SK-N-SH treated with all-trans-retinoic acid at 6 μM for 48 hours (cell line): Measurements from ENCODE around the gene DYNLRB1.

Experiments used
- ATAC-seq: fragments of 200-7000 bp; cut with Tn5 transposase; 3 replicates; pipeline ENCODE4 v1.9.1; 2020; ENCODE audit warnings: mild to moderate bottlenecking, moderate library complexity
- ARNTL ChIP-seq: fragments of 450-650 bp; formaldehyde crosslinking; IDR thresholded peaks from 2 replicates; pipeline ENCODE4 v1.5.0; 2020; ENCODE audit warnings: low read depth, mild to moderate bottlenecking, moderate library complexity, borderline replicate concordance
- BACH2 ChIP-seq: fragments of 250-450 bp; sonication (Bioruptor Pico); IDR thresholded peaks from 2 replicates; pipeline ENCODE4 v1.9.0; 2021; ENCODE audit warnings: mild to moderate bottlenecking, borderline replicate concordance
- CSDC2 ChIP-seq: fragments of 250-450 bp; sonication (Bioruptor Pico); IDR thresholded peaks from 2 replicates; pipeline ENCODE4 v1.5.0; 2020; ENCODE audit warnings: mild to moderate bottlenecking, moderate library complexity
- GLIS3 ChIP-seq: fragments of 250-450 bp; sonication (Bioruptor Pico); IDR thresholded peaks from 2 replicates; pipeline ENCODE4 v1.5.0; 2020; ENCODE audit warnings: mild to moderate bottlenecking, moderate library complexity
- ISL1 ChIP-seq: fragments of 250-450 bp; sonication (Bioruptor Pico); IDR thresholded peaks from 2 replicates; pipeline ENCODE4 v2.1.2; 2022; ENCODE audit warnings: mild to moderate bottlenecking, moderate library complexity
- PPARA ChIP-seq: fragments of 250-450 bp; sonication (Bioruptor Pico); IDR thresholded peaks from 2 replicates; pipeline ENCODE4 v1.5.0; 2020; ENCODE audit warnings: mild to moderate bottlenecking, borderline replicate concordance
- RARB ChIP-seq: fragments of 250-450 bp; sonication (Bioruptor Pico); IDR thresholded peaks from 2 replicates; pipeline ENCODE4 v1.8.0; 2021; ENCODE audit warnings: mild to moderate bottlenecking, moderate library complexity
- SNAI2 ChIP-seq: fragments of 250-450 bp; sonication (Bioruptor Pico); IDR thresholded peaks from 2 replicates; pipeline ENCODE4 v1.5.0; 2020; ENCODE audit warnings: mild to moderate bottlenecking, moderate library complexity
- TCF4 ChIP-seq: fragments of 250-450 bp; sonication (Bioruptor Pico); IDR thresholded peaks from 2 replicates; pipeline ENCODE4 v1.8.0; 2021; ENCODE audit warnings: mild to moderate bottlenecking, moderate library complexity, borderline replicate concordance
- TOX ChIP-seq: fragments of 250-450 bp; sonication (Bioruptor Pico); IDR thresholded peaks from 2 replicates; pipeline ENCODE4 v1.8.0; 2021; ENCODE audit warnings: mild to moderate bottlenecking, moderate library complexity, borderline replicate concordance
- ZC3H10 ChIP-seq: fragments of 250-450 bp; sonication (Bioruptor Pico); IDR thresholded peaks from 2 replicates; pipeline ENCODE4 v1.5.1; 2021; ENCODE audit warnings: mild to moderate bottlenecking, moderate library complexity
- ZFP3 ChIP-seq: fragments of 250-450 bp; sonication (Bioruptor Pico); IDR thresholded peaks from 2 replicates; pipeline ENCODE4 v1.5.0; 2020; ENCODE audit warnings: mild to moderate bottlenecking, moderate library complexity
- ZNF565 ChIP-seq: fragments of 450-650 bp; formaldehyde crosslinking; conservative IDR thresholded peaks from 2 replicates; pipeline ENCODE4 v1.5.0; 2020; ENCODE audit warnings: low read depth, mild to moderate bottlenecking, moderate library complexity
- ZNF70 ChIP-seq: fragments of 450-650 bp; formaldehyde crosslinking; IDR thresholded peaks from 2 replicates; pipeline ENCODE4 v1.5.0; 2020; ENCODE audit warnings: mild to moderate bottlenecking, moderate library complexity
- ZNF8 ChIP-seq: fragments of 450-650 bp; formaldehyde crosslinking; IDR thresholded peaks from 2 replicates; pipeline ENCODE4 v1.5.0; 2020; ENCODE audit warnings: mild to moderate bottlenecking, moderate library complexity
- TF ChIP-seq, protein P1 (sequence below): fragments of 250-450 bp; sonication (Bioruptor Pico); IDR thresholded peaks from 2 replicates; pipeline ENCODE4 v1.8.0; 2021; ENCODE audit warnings: low read depth, mild to moderate bottlenecking, moderate library complexity, borderline replicate concordance
- TF ChIP-seq, protein P2 (sequence below): fragments of 250-450 bp; sonication (Bioruptor Pico); IDR thresholded peaks from 2 replicates; pipeline ENCODE4 v1.5.1; 2020; ENCODE audit warnings: low read depth, mild to moderate bottlenecking, moderate library complexity
- TF ChIP-seq, protein P3 (sequence below): fragments of 250-450 bp; sonication (Bioruptor Pico); IDR thresholded peaks from 2 replicates; pipeline ENCODE4 v1.5.1; 2021; ENCODE audit warnings: mild to moderate bottlenecking, moderate library complexity
- TF ChIP-seq, protein P4 (sequence below): fragments of 250-450 bp; sonication (Bioruptor Pico); IDR thresholded peaks from 2 replicates; pipeline ENCODE4 v1.8.0; 2020; ENCODE audit warnings: mild to moderate bottlenecking, moderate library complexity, borderline replicate concordance
- TF ChIP-seq, protein P5 (sequence below): fragments of 250-450 bp; sonication (Bioruptor Pico); IDR thresholded peaks from 2 replicates; pipeline ENCODE4 v1.5.0; 2020; ENCODE audit warnings: mild to moderate bottlenecking, moderate library complexity

The DYNLRB1 gene

DNA sequence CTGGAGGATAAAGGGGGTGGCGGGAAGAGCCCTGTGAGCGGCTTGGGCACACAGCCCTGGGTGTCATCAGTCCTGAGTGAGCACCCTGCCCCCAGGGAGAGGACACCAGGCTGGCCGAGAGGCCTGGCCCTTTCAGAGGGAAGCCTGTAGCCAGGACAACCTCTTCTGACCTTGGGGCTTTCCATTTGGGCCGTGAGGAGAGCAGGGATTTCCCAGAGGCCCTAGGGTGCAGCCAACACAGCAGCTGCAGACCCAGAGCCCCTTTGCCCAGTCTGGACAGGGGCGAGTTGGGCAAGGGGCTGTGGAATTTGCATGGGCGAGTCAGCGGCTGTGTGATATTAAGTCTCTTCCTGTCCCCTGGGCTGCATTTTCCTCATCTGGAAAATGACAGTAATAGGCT lies 48.6 kb downstream of the DYNLRB1 start (continued):
- no peak for TF ChIP-seq ARNTL (CRISPR knock-in tag)
- TF ChIP-seq, protein P1, sequence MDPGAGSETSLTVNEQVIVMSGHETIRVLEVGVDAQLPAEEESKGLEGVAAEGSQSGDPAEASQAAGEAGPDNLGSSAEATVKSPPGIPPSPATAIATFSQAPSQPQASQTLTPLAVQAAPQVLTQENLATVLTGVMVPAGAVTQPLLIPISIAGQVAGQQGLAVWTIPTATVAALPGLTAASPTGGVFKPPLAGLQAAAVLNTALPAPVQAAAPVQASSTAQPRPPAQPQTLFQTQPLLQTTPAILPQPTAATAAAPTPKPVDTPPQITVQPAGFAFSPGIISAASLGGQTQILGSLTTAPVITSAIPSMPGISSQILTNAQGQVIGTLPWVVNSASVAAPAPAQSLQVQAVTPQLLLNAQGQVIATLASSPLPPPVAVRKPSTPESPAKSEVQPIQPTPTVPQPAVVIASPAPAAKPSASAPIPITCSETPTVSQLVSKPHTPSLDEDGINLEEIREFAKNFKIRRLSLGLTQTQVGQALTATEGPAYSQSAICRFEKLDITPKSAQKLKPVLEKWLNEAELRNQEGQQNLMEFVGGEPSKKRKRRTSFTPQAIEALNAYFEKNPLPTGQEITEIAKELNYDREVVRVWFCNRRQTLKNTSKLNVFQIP = no peak
- TF ChIP-seq ZNF565 (CRISPR knock-in tag) = no peak
- no peak for TF ChIP-seq TCF4
- no peak for TF ChIP-seq ZC3H10 (CRISPR knock-in tag)

DNA sequence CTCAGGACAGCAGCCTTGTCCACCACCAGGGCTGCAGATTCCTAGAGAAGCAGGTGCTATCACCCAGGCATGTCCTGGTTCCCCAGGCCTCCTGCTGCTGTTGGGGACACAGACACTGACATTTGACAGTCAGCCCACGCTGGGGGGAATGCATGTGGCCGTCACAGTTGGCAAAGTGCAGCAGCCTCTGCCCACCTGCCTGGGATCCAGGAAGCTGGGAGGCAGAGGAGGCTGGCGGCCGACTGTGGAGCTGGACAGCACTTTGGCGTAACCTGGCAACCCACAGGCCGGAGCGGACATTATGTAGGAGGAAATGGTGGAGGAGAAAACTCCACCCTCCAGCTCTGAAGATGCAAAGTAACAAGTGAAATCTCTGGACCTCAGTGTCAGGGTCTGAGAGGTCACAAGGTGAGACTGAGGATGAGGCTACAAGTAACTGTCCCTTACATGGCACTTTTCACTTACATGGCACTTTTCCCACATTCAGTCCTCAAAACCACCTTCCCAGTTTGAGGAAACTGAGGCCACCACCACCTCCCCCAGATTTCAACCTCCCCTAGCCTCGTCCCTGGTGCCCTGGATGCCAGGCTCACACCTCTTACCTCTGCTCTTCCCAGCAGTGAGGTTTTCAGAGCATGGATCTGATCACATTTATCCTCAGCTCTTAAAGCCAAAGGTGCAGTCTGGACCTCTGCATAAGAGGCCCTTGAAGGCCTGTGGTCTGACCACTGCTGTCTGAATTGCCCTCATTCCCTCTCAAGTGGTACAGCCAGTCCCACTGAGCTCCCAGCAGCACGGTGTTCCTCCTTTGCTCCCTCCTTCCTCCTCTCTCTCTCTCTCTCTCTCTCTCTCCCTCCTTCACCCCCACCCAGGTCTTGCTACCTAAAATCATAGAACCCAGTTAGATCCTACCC lies 51.0 kb downstream of the DYNLRB1 start:
- ATAC-seq = no peak
- TF ChIP-seq, protein P2, sequence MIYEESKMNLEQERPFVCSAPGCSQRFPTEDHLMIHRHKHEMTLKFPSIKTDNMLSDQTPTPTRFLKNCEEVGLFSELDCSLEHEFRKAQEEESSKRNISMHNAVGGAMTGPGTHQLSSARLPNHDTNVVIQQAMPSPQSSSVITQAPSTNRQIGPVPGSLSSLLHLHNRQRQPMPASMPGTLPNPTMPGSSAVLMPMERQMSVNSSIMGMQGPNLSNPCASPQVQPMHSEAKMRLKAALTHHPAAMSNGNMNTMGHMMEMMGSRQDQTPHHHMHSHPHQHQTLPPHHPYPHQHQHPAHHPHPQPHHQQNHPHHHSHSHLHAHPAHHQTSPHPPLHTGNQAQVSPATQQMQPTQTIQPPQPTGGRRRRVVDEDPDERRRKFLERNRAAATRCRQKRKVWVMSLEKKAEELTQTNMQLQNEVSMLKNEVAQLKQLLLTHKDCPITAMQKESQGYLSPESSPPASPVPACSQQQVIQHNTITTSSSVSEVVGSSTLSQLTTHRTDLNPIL (CRISPR knock-in tag) = no peak
- TF ChIP-seq, protein P3, sequence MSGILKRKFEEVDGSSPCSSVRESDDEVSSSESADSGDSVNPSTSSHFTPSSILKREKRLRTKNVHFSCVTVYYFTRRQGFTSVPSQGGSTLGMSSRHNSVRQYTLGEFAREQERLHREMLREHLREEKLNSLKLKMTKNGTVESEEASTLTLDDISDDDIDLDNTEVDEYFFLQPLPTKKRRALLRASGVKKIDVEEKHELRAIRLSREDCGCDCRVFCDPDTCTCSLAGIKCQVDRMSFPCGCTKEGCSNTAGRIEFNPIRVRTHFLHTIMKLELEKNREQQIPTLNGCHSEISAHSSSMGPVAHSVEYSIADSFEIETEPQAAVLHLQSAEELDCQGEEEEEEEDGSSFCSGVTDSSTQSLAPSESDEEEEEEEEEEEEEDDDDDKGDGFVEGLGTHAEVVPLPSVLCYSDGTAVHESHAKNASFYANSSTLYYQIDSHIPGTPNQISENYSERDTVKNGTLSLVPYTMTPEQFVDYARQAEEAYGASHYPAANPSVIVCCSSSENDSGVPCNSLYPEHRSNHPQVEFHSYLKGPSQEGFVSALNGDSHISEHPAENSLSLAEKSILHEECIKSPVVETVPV (CRISPR knock-in tag) = no peak
- TF ChIP-seq ZNF8 (CRISPR knock-in tag) (no peak), BACH2 (CRISPR knock-in tag) (no peak), TCF4 (no peak), SNAI2 (CRISPR knock-in tag) (no peak), TOX (CRISPR knock-in tag) (no peak), PPARA (CRISPR knock-in tag) (no peak), RARB (CRISPR knock-in tag) (no peak), ZNF70 (CRISPR knock-in tag) (no peak), CSDC2 (CRISPR knock-in tag) (no peak), ARNTL (CRISPR knock-in tag) (no peak), ZC3H10 (CRISPR knock-in tag) (no peak), GLIS3 (CRISPR knock-in tag) (no peak), ISL1 (CRISPR knock-in tag) (no peak), ZFP3 (no peak)
- TF ChIP-seq, protein P4, sequence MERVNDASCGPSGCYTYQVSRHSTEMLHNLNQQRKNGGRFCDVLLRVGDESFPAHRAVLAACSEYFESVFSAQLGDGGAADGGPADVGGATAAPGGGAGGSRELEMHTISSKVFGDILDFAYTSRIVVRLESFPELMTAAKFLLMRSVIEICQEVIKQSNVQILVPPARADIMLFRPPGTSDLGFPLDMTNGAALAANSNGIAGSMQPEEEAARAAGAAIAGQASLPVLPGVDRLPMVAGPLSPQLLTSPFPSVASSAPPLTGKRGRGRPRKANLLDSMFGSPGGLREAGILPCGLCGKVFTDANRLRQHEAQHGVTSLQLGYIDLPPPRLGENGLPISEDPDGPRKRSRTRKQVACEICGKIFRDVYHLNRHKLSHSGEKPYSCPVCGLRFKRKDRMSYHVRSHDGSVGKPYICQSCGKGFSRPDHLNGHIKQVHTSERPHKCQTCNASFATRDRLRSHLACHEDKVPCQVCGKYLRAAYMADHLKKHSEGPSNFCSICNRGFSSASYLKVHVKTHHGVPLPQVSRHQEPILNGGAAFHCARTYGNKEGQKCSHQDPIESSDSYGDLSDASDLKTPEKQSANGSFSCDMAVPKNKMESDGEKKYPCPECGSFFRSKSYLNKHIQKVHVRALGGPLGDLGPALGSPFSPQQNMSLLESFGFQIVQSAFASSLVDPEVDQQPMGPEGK = no peak
- TF ChIP-seq, protein P5, sequence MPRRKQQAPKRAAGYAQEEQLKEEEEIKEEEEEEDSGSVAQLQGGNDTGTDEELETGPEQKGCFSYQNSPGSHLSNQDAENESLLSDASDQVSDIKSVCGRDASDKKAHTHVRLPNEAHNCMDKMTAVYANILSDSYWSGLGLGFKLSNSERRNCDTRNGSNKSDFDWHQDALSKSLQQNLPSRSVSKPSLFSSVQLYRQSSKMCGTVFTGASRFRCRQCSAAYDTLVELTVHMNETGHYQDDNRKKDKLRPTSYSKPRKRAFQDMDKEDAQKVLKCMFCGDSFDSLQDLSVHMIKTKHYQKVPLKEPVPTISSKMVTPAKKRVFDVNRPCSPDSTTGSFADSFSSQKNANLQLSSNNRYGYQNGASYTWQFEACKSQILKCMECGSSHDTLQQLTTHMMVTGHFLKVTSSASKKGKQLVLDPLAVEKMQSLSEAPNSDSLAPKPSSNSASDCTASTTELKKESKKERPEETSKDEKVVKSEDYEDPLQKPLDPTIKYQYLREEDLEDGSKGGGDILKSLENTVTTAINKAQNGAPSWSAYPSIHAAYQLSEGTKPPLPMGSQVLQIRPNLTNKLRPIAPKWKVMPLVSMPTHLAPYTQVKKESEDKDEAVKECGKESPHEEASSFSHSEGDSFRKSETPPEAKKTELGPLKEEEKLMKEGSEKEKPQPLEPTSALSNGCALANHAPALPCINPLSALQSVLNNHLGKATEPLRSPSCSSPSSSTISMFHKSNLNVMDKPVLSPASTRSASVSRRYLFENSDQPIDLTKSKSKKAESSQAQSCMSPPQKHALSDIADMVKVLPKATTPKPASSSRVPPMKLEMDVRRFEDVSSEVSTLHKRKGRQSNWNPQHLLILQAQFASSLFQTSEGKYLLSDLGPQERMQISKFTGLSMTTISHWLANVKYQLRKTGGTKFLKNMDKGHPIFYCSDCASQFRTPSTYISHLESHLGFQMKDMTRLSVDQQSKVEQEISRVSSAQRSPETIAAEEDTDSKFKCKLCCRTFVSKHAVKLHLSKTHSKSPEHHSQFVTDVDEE = no peak
- TF ChIP-seq, protein P1 = no peak
